Measurements from ENCODE around the gene PAPSS1. TPM values are rescaled to one million over a fixed set of nuclear protein-coding genes. Genes with fewer than 3 reads are reported as not detected.

PAPSS1 gene
- total RNA-seq, 1 donor from 2014 or later = 55.1 TPM

Other genes with a start within 250 kb of the PAPSS1 start
- 35.3 TPM for gene SGMS2, start 104.7 kb upstream of the PAPSS1 start, total RNA-seq
- gene CYP2U1, start 211.3 kb upstream of the PAPSS1 start, total RNA-seq = 8.8 TPM